ENCODE results near the gene MIOS.

- TF ChIP-seq CTCF (conservative IDR thresholded peaks at IDR 0.05) (no peak), ZFX (IDR thresholded peaks at IDR 0.05) (no peak)
These were observed 1.9 kb downstream of the MIOS start for GRCh38 chr7:7568553-7568952.

Data from C4-2B (cell line).